GM12892 (cell line): ENCODE measurements around the gene CYTL1.

Experiments
- POLR2A ChIP-seq: IDR thresholded peaks from 2 replicates; pipeline ENCODE4 v1.6.1; 2011; ENCODE audit warnings: low read depth, low read length, control low read depth
- POLR2AphosphoS5 ChIP-seq: IDR thresholded peaks from 2 replicates; pipeline ENCODE4 v1.6.1; 2011; ENCODE audit warnings: low read depth, low read length, control low read depth

GRCh38 chr4:4979971-4980370, 39.3 kb downstream of the CYTL1 start:
- no peak for TF ChIP-seq POLR2A
- TF ChIP-seq POLR2AphosphoS5: no peak
